ENCODE measurements around the gene OR2AE1. TPM values are rescaled to one million over a fixed set of nuclear protein-coding genes. Genes with fewer than 3 reads are reported as not detected.

The OR2AE1 gene
- total and polyA plus RNA-seq, 9 of the 15 experiments (the other 6 are each of a cell fraction or from before 2014, with no cell fraction given), result 0.27 TPM; not detected in 8

- peak; percentile 80 for TF ChIP-seq EP300 (IDR thresholded peaks at IDR 0.05; ENCODE audit: low read length)
- no peak for TF ChIP-seq ZNF398 (CRISPR knock-in tag; IDR thresholded peaks at IDR 0.05)
- no peak for TF ChIP-seq SRSF7 (optimal IDR thresholded peaks at IDR 0.05; ENCODE audit: low read depth, low read length)
- TF ChIP-seq C11orf30 (IDR thresholded peaks at IDR 0.05; ENCODE audit: low read depth), result peak; percentile 75
- no peak for TF ChIP-seq ZNF695 (CRISPR knock-in tag; IDR thresholded peaks at IDR 0.05)
- TF ChIP-seq ZNF707 (CRISPR knock-in tag; conservative IDR thresholded peaks at IDR 0.05), result no peak
- TF ChIP-seq RFX7 (CRISPR knock-in tag; IDR thresholded peaks at IDR 0.05), result no peak
- no peak for TF ChIP-seq UBTF (IDR thresholded peaks at IDR 0.05; ENCODE audit: borderline replicate concordance in 1 of 2, low read depth in 2 of 2, low read length in 2 of 2)
- TF ChIP-seq ZNF592 (IDR thresholded peaks at IDR 0.05), result peak; percentile 45; the same call in 1 of the 2 replicates
- TF ChIP-seq MNT (conservative IDR thresholded peaks at IDR 0.05), result 0 out of 4 replicates have a peak, but pooled peaks of 1 of the 2 experiments have one; percentile 17
- TF ChIP-seq TAL1 (IDR thresholded peaks at IDR 0.05), result peak; percentile 51; the same call in 1 of the 2 replicates
- no peak for TF ChIP-seq ZNF512 (tag; IDR thresholded peaks at IDR 0.05)
- no peak for TF ChIP-seq CREB3L1 (IDR thresholded peaks at IDR 0.05; ENCODE audit: borderline replicate concordance, low read depth)
- no peak for TF ChIP-seq MTF1 (CRISPR knock-in tag; IDR thresholded peaks at IDR 0.05; ENCODE audit: borderline replicate concordance)
Observed at GRCh38 chr7:99831595-99831994, 45.2 kb downstream of the OR2AE1 start (continued).

Measured in K562 (cell line).